ENCODE results near the gene OSBP.

DNA sequence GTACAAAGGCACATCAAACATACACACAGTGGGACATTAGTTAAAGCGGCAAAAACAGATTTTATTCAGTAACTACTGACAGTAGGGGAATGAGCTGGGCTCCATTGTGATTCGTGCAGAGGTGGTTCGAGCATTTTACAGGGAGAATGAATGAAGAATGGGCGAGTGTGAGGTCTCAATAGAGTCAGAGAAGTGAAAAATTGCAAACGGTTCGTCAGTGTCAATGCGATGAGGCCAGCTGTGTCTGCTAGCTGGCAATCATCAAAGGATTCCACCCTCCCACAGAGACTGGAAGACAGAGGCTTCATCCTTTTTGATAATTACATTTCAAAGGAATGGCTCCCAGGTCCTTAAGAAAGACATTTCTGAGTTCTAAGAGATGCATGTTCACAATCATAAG is 86.9 kb downstream of the OSBP start:
- no peak for TF ChIP-seq POLR2AphosphoS5 (IDR thresholded peaks at IDR 0.05)
- TF ChIP-seq, protein P1, sequence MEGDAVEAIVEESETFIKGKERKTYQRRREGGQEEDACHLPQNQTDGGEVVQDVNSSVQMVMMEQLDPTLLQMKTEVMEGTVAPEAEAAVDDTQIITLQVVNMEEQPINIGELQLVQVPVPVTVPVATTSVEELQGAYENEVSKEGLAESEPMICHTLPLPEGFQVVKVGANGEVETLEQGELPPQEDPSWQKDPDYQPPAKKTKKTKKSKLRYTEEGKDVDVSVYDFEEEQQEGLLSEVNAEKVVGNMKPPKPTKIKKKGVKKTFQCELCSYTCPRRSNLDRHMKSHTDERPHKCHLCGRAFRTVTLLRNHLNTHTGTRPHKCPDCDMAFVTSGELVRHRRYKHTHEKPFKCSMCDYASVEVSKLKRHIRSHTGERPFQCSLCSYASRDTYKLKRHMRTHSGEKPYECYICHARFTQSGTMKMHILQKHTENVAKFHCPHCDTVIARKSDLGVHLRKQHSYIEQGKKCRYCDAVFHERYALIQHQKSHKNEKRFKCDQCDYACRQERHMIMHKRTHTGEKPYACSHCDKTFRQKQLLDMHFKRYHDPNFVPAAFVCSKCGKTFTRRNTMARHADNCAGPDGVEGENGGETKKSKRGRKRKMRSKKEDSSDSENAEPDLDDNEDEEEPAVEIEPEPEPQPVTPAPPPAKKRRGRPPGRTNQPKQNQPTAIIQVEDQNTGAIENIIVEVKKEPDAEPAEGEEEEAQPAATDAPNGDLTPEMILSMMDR (IDR thresholded peaks at IDR 0.05): no peak
- TF ChIP-seq POLR2A (IDR thresholded peaks at IDR 0.05): no peak
- no peak for TF ChIP-seq EP300 (IDR thresholded peaks at IDR 0.05)

Measured in upper lobe of left lung (tissue), 4 donors.